GM23338 (cell line): ENCODE measurements around the gene JAG1. TPM values are rescaled to one million over a fixed set of nuclear protein-coding genes. Genes with fewer than 3 reads are reported as not detected.

Experiments used
- ATAC-seq: fragments of 200-7000 bp; cut with Tn5 transposase; 3 replicates; pipeline ENCODE4 v1.9.1; 2020
- DNase-seq: peaks from one replicate; pipeline ENCODE4 v3.0.0-alpha.2; 2015; ENCODE audit warnings: low spot score
- H2AFZ ChIP-seq: fragments of 200-600 bp; sonication (generic); 2 replicates; pipeline ENCODE4 v1.8.0; 2016; ENCODE audit warnings: antibody characterized with exemption, mild to moderate bottlenecking, moderate library complexity
- H3F3A ChIP-seq: fragments of 200-600 bp; sonication (generic); replicated peaks from 2 replicates; pipeline ENCODE4 v1.8.0; 2017; ENCODE audit warnings: antibody characterized with exemption, mixed run types, low read depth
- H3K27ac ChIP-seq: fragments of 200-600 bp; sonication (generic); 2 replicates; pipeline ENCODE4 v1.6.1; 2016; ENCODE audit warnings: low read depth
- H3K27me3 ChIP-seq: fragments of 200-600 bp; sonication (generic); 2 replicates; pipeline ENCODE4 v1.8.0; 2016; ENCODE audit warnings: mild to moderate bottlenecking, mixed run types, moderate library complexity; ENCODE audit not compliant: insufficient read depth
- H3K36me3 ChIP-seq: fragments of 200-600 bp; sonication (generic); 2 replicates; pipeline ENCODE4 v1.8.0; 2016; ENCODE audit warnings: mild to moderate bottlenecking; ENCODE audit not compliant: insufficient read depth
- H3K4me1 ChIP-seq: fragments of 200-600 bp; sonication (generic); 2 replicates; pipeline ENCODE4 v1.8.0; 2016; ENCODE audit warnings: mild to moderate bottlenecking, moderate library complexity; ENCODE audit not compliant: insufficient read depth
- H3K4me2 ChIP-seq: fragments of 200-600 bp; sonication (generic); 2 replicates; pipeline ENCODE4 v1.7.1; 2017; ENCODE audit warnings: mixed run types
- H3K4me3 ChIP-seq: fragments of 200-600 bp; sonication (generic); 2 replicates; pipeline ENCODE4 v1.6.1; 2016; ENCODE audit warnings: mixed run types
- H3K79me2 ChIP-seq: fragments of 200-600 bp; sonication (generic); replicated peaks from 2 replicates; pipeline ENCODE4 v1.8.0; 2017; ENCODE audit warnings: mild to moderate bottlenecking; ENCODE audit not compliant: insufficient read depth
- H3K9me2 ChIP-seq: fragments of 200-600 bp; sonication (generic); 2 replicates; pipeline ENCODE4 v1.8.0; 2017; ENCODE audit not compliant: insufficient read depth
- H4K20me1 ChIP-seq: fragments of 200-600 bp; sonication (generic); replicated peaks from 2 replicates; pipeline ENCODE4 v1.8.0; 2017; ENCODE audit warnings: mild to moderate bottlenecking; ENCODE audit not compliant: insufficient read depth
- H3K27ac Mint-ChIP-seq: 2 replicates; pipeline ENCODE4 v1.8.0; 2020; ENCODE audit warnings: inconsistent platforms, mild to moderate bottlenecking, moderate library complexity, mixed read lengths
- H3K27me3 Mint-ChIP-seq: 3 replicates; pipeline ENCODE4 v1.8.0; 2022; ENCODE audit warnings: low read depth, mild to moderate bottlenecking, moderate library complexity, mixed read lengths, inconsistent platforms; ENCODE audit not compliant: insufficient read depth, poor library complexity
- H3K36me3 Mint-ChIP-seq: 3 replicates; pipeline ENCODE4 v1.8.0; 2021; ENCODE audit warnings: low read depth, mild to moderate bottlenecking, inconsistent platforms, moderate library complexity, mixed read lengths
- H3K4me1 Mint-ChIP-seq: 3 replicates; pipeline ENCODE4 v1.8.0; 2020; ENCODE audit warnings: mild to moderate bottlenecking, inconsistent platforms, mixed read lengths
- H3K4me3 Mint-ChIP-seq: 3 replicates; pipeline ENCODE4 v1.8.0; 2021; ENCODE audit warnings: moderate library complexity, mild to moderate bottlenecking, inconsistent platforms, mixed read lengths
- H3K9me3 Mint-ChIP-seq: 3 replicates; pipeline ENCODE4 v1.8.0; 2020; ENCODE audit warnings: moderate library complexity, mild to moderate bottlenecking, inconsistent platforms, mixed read lengths
- CREB1 ChIP-seq: fragments of 250-450 bp; sonication (Bioruptor Pico); IDR thresholded peaks from 2 replicates; pipeline ENCODE4 v1.5.0; 2020; ENCODE audit warnings: low read depth, mild to moderate bottlenecking, moderate library complexity
- CTCF ChIP-seq, 2 experiments: fragments of 200-600 bp in 1 of 2; sonication (generic) in 1 of 2; conservative IDR thresholded peaks; 2 replicates each; pipeline versions ENCODE4 v1.5.1 to v1.6.1; 2016 to 2017; ENCODE audit warnings: antibody characterized with exemption in 2 of 2, low read depth in 2 of 2, mild to moderate bottlenecking in 2 of 2, moderate library complexity in 1 of 2
- ETS1 ChIP-seq: IDR thresholded peaks from 2 replicates; pipeline ENCODE4 v1.6.1; 2016; ENCODE audit warnings: antibody characterized with exemption
- EZH2phosphoT487 ChIP-seq: fragments of 200-600 bp; sonication (generic); IDR thresholded peaks from one replicate; pipeline ENCODE4 v1.8.1; 2018; ENCODE audit warnings: antibody characterized with exemption; ENCODE audit not compliant: unreplicated experiment
- JUNB ChIP-seq: IDR thresholded peaks from one replicate; pipeline ENCODE4 v1.6.1; 2016; ENCODE audit warnings: antibody characterized with exemption; ENCODE audit not compliant: unreplicated experiment
- POLR2AphosphoS5 ChIP-seq: IDR thresholded peaks from 2 replicates; pipeline ENCODE4 v1.6.1; 2016; ENCODE audit warnings: antibody characterized with exemption, low read depth
- REST ChIP-seq: IDR thresholded peaks from one replicate; pipeline ENCODE4 v1.6.1; 2018; ENCODE audit warnings: antibody characterized with exemption; ENCODE audit not compliant: unreplicated experiment
- STAT1 ChIP-seq: IDR thresholded peaks from one replicate; pipeline ENCODE4 v1.6.1; 2016; ENCODE audit warnings: antibody characterized with exemption; ENCODE audit not compliant: unreplicated experiment
- ZNF114 ChIP-seq: fragments of 250-450 bp; sonication (Bioruptor Pico); IDR thresholded peaks from 2 replicates; pipeline ENCODE4 v1.5.0; 2020; ENCODE audit warnings: mild to moderate bottlenecking, moderate library complexity
- ZNF331 ChIP-seq: fragments of 250-450 bp; sonication (Bioruptor Pico); IDR thresholded peaks from 2 replicates; pipeline ENCODE4 v1.5.0; 2020; ENCODE audit warnings: low read depth, mild to moderate bottlenecking, moderate library complexity
- ZNF462 ChIP-seq: fragments of 250-450 bp; sonication (Bioruptor Pico); IDR thresholded peaks from 2 replicates; pipeline ENCODE4 v1.5.0; 2020; ENCODE audit warnings: mild to moderate bottlenecking, moderate library complexity
- polyA plus RNA-seq: library from polyadenylated mRNA; unstranded; fragments of >200 nt; fragmentation: Nextera tagmentation; extraction: Ambion mirVana; gene quantifications from 2 replicates; pipeline ENCODE4 v1.2.1, GENCODE V29; 2016
- total RNA-seq: library from RNA; depleted of rRNA; stranded (reverse); fragments of >200 nt; shearing (Covaris generic); gene quantifications from 2 replicates; pipeline ENCODE4 v1.2.3, GENCODE V29; 2014

Gene JAG1
- total and polyA plus RNA-seq, 2 experiments from 2014 or later, result 9.7 to 46.5 TPM

- no peak for TF ChIP-seq ZNF462
Observed at GRCh38 chr20:10603378-10603777, 70.4 kb downstream of the JAG1 start (continued).

GRCh38 chr20:10602221-10602871 is 71.5 kb downstream of the JAG1 start:
- Histone ChIP-seq H3K27me3 (no peaks in the 10 kb centered on the region), H3K4me3 (no peak overlapping the region), H3K4me1 (no peaks in the 10 kb centered on the region), H3K79me2 (no peaks in the 10 kb centered on the region), H3K9me2 (no peaks in the 10 kb centered on the region), H4K20me1 (no peaks in the 10 kb centered on the region), H3F3A (no peaks in the 10 kb centered on the region), H2AFZ (no peak overlapping the region), H3K27ac (no peak overlapping the region), H3K36me3 (no peaks in the 10 kb centered on the region), H3K4me2 (no peak overlapping the region)
- DNase-seq (no peak), ATAC-seq (no peak)
- Mint-ChIP-seq H3K27ac (no peak overlapping the region), H3K9me3 (no peaks in the 10 kb centered on the region), H3K4me1 (peaks cover 4% of the 10 kb centered on the region; the same call in 2 of the 3 replicates), H3K4me3 (no peak overlapping the region), H3K27me3 (no peaks in the 10 kb centered on the region), H3K36me3 (no peaks in the 10 kb centered on the region)
- no peak for TF ChIP-seq JUNB
- no peak for TF ChIP-seq POLR2AphosphoS5
- no peak for TF ChIP-seq STAT1
- TF ChIP-seq CTCF (conservative IDR thresholded peaks at IDR 0.05; ENCODE audit: low read depth in 2 of 2), result no peak
- TF ChIP-seq REST, result no peak
- TF ChIP-seq ZNF331 (CRISPR knock-in tag), result no peak
- TF ChIP-seq EZH2phosphoT487, result no peak
- TF ChIP-seq ETS1, result no peak
- no peak for TF ChIP-seq CREB1 (CRISPR knock-in tag)
- TF ChIP-seq ZNF114 (CRISPR knock-in tag), result no peak
